ENCODE measurements around the gene PRDM5. TPM values are rescaled to one million over a fixed set of nuclear protein-coding genes. Genes with fewer than 3 reads are reported as not detected.

PRDM5 gene
- total and polyA plus RNA-seq, 9 of the 15 experiments (the other 6 are each of a cell fraction or from before 2014, with no cell fraction given) = not detected

GRCh38 chr4:120808475-120809141, 113.9 kb downstream of the PRDM5 start (continued):
- no peak for TF ChIP-seq SMAD4 (CRISPR knock-in tag; conservative IDR thresholded peaks at IDR 0.05)

- DNase-seq (ENCODE audit: extremely low read depth in 1 of 4, low spot score in 3 of 4) (no peak), ATAC-seq (no peak), FAIRE-seq (no peak)
- Histone ChIP-seq H3K9me1 (ENCODE audit: control insufficient read depth, insufficient read depth, low read length) (no peaks in the 10 kb centered on the region), H3K9me3 (replicated peaks; ENCODE audit: control insufficient read depth, insufficient read depth, low read depth, low read length) (no peaks in the 10 kb centered on the region), H3K36me3 (ENCODE audit: control insufficient read depth, insufficient read depth, low read length) (no peaks in the 10 kb centered on the region), H3K4me3 (no peak overlapping the region), H3K27ac (ENCODE audit: extremely low read depth, low read depth, low read length) (no peak overlapping the region), H2AFZ (ENCODE audit: low read depth, low read length) (no peak overlapping the region), H4K20me1 (replicated peaks; ENCODE audit: control insufficient read depth, insufficient read depth, low read length) (no peaks in the 10 kb centered on the region), H3K4me1 (replicated peaks in 1 of 2; ENCODE audit: control insufficient read depth in 2 of 2, insufficient read depth in 2 of 2, low read length in 2 of 2) (no peaks in the 10 kb centered on the region), H3K27me3 (ENCODE audit: control insufficient read depth in 2 of 2, insufficient read depth in 2 of 2, low read length in 2 of 2) (no peaks in the 10 kb centered on the region), H3K9ac (ENCODE audit: insufficient read depth in 1 of 2, low read depth in 2 of 2, low read length in 2 of 2) (no peak overlapping the region), H3K79me2 (ENCODE audit: control insufficient read depth, insufficient read depth, low read length) (no peaks in the 10 kb centered on the region), H3K4me2 (ENCODE audit: insufficient read depth, low read length) (no peak overlapping the region)
- 2% methylated on average over 5 of the region's 5 CpGs for WGBS (ENCODE audit: insufficient coverage, low coverage, missing lambda C conversion rate)
- ChIA-PET POLR2A (no interaction called here), CTCF (ENCODE audit: low intra/inter-chr PET ratio) (no interaction called here)
- TF ChIP-seq RBM34 (IDR thresholded peaks at IDR 0.05; ENCODE audit: borderline replicate concordance, insufficient read depth, low read length) = no peak
- TF ChIP-seq CGGBP1 (CRISPR knock-in tag; IDR thresholded peaks at IDR 0.05) = no peak
- TF ChIP-seq ZNF449 (CRISPR knock-in tag; IDR thresholded peaks at IDR 0.05) = no peak
- TF ChIP-seq ZBTB26 (CRISPR knock-in tag; IDR thresholded peaks at IDR 0.05) = no peak
- TF ChIP-seq KLF10 (CRISPR knock-in tag; IDR thresholded peaks at IDR 0.05) = no peak
- TF ChIP-seq NR2C2 (CRISPR knock-in tag; IDR thresholded peaks at IDR 0.05) = no peak
- TF ChIP-seq NR2C2 (tag; IDR thresholded peaks at IDR 0.05) = no peak
- TF ChIP-seq ZBTB17 (CRISPR knock-in tag; IDR thresholded peaks at IDR 0.05) = no peak
- in situ Hi-C loops (cut with MboI) (no loop called here), intact Hi-C loops (cut with micrococcal nuclease) (no loop called here)
- BruUV-seq (replicated peaks) = no TSS peak
These were observed 121.3 kb downstream of the PRDM5 start for GRCh38 chr4:120801137-120801758.
